ENCODE results near the gene TRIM67. TPM values are rescaled to one million over a fixed set of nuclear protein-coding genes. Genes with fewer than 3 reads are reported as not detected.

TRIM67 gene
- total RNA-seq, 1 experiment from 2014 or later, result 0.08 TPM

DNA sequence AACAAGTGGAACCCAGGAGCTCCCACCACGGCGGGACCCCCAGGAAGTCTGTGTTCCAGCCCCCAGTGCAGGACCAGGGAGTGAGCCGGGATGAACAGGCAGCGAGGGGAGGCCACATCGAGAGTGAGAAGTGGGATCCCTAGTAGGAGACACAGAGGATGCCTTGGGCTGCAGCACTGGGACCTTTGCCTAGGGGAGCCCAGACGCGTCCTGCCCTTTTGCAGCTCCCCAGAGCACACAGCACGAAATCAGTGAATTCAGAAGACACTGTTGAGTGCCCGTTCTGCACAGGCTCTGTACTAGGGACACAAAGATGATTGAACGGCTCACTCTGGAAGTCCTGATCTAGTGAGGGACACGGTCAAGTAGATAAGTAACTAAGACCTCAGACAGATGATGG is 23.5 kb downstream of the TRIM67 start:
- ChIA-PET CTCF (no interaction called here), POLR2A (no interaction called here)
- DNase-seq (ENCODE audit: low read depth, low spot score) (no peak), ATAC-seq (no peak)
- Histone ChIP-seq H3K27me3 (ENCODE audit: control insufficient read depth, insufficient read depth, low read length) (peaks cover 29% of the 10 kb centered on the region), H3K4me1 (ENCODE audit: control insufficient read depth, insufficient read depth, low read length) (no peaks in the 10 kb centered on the region), H3K4me3 (ENCODE audit: low read depth in 2 of 2, low read length in 2 of 2) (no peak overlapping the region), H3K36me3 (ENCODE audit: control insufficient read depth, insufficient read depth, low read length) (no peaks in the 10 kb centered on the region), H3K27ac (ENCODE audit: low read length) (no peak overlapping the region), H3K9me3 (ENCODE audit: control insufficient read depth, insufficient read depth, low read depth, low read length) (no peaks in the 10 kb centered on the region)
- BruUV-seq (replicated peaks), result no TSS peak
- TF ChIP-seq POLR2AphosphoS5 (IDR thresholded peaks at IDR 0.05; ENCODE audit: low read depth, low read length) (no peak), SIN3A (IDR thresholded peaks at IDR 0.05; ENCODE audit: borderline replicate concordance, insufficient read depth, low read depth, low read length) (no peak), TCF7L2 (IDR thresholded peaks at IDR 0.05; ENCODE audit: low read depth, low read length) (no peak)
- TF ChIP-seq, protein P1, sequence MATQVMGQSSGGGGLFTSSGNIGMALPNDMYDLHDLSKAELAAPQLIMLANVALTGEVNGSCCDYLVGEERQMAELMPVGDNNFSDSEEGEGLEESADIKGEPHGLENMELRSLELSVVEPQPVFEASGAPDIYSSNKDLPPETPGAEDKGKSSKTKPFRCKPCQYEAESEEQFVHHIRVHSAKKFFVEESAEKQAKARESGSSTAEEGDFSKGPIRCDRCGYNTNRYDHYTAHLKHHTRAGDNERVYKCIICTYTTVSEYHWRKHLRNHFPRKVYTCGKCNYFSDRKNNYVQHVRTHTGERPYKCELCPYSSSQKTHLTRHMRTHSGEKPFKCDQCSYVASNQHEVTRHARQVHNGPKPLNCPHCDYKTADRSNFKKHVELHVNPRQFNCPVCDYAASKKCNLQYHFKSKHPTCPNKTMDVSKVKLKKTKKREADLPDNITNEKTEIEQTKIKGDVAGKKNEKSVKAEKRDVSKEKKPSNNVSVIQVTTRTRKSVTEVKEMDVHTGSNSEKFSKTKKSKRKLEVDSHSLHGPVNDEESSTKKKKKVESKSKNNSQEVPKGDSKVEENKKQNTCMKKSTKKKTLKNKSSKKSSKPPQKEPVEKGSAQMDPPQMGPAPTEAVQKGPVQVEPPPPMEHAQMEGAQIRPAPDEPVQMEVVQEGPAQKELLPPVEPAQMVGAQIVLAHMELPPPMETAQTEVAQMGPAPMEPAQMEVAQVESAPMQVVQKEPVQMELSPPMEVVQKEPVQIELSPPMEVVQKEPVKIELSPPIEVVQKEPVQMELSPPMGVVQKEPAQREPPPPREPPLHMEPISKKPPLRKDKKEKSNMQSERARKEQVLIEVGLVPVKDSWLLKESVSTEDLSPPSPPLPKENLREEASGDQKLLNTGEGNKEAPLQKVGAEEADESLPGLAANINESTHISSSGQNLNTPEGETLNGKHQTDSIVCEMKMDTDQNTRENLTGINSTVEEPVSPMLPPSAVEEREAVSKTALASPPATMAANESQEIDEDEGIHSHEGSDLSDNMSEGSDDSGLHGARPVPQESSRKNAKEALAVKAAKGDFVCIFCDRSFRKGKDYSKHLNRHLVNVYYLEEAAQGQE (IDR thresholded peaks at IDR 0.05; ENCODE audit: insufficient read depth in 1 of 2, low read depth in 2 of 2, low read length in 1 of 2), result no peak
- TF ChIP-seq, protein P2, sequence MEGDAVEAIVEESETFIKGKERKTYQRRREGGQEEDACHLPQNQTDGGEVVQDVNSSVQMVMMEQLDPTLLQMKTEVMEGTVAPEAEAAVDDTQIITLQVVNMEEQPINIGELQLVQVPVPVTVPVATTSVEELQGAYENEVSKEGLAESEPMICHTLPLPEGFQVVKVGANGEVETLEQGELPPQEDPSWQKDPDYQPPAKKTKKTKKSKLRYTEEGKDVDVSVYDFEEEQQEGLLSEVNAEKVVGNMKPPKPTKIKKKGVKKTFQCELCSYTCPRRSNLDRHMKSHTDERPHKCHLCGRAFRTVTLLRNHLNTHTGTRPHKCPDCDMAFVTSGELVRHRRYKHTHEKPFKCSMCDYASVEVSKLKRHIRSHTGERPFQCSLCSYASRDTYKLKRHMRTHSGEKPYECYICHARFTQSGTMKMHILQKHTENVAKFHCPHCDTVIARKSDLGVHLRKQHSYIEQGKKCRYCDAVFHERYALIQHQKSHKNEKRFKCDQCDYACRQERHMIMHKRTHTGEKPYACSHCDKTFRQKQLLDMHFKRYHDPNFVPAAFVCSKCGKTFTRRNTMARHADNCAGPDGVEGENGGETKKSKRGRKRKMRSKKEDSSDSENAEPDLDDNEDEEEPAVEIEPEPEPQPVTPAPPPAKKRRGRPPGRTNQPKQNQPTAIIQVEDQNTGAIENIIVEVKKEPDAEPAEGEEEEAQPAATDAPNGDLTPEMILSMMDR (IDR thresholded peaks at IDR 0.05), result no peak
- intact Hi-C loops (cut with micrococcal nuclease; ENCODE audit: unreplicated experiment), result no loop called here
- in situ Hi-C loops (cut with HindIII; ENCODE audit: low pct_unique_long_range_greater_than_20kb, low sequenced_read_pairs), result no loop called here

DNA sequence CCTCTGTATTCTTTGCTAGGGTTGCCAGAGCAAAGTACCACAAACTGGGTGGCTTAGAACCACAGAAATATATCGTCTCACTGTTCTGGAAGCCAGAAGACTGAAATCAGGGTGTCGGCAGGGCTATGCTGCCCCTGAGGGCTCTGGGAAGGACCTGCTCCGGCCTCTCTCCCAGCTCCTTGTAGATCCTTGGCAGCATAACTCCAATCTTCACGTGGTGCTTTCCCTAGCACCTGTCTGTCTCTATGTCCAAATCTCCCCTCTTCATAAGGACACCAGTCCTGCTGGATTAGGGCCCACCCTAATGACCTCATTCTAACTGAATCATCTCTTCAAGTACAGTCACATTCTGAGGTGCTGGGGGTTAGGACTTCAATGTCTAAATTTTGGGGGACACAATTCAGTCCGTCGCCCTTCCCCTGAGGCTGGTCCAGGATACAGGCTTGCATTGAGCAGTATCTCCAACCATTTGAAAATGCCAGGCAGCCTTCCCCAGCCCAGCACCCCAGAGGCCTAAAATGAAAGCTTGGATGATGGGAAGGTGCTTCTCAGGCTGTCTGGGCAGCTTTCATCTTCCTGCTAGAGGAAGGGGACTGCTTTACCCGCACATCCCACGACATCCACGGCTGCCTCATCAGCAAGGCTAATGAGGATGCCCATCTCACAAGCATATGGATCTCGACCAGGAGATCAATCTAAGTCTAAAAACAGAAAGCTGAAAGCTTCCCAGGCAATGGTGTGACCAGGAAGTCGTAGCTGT is 24.7 kb downstream of the TRIM67 start:
- no peaks in the 10 kb centered on the region for H3K4me1 ChIP-seq (ENCODE audit: control insufficient read depth, insufficient read depth, low read length)
- H3K27ac ChIP-seq (ENCODE audit: low read length), result no peak overlapping the region
- ATAC-seq (no peak), DNase-seq (ENCODE audit: low read depth, low spot score) (no peak)
- intact Hi-C loops (cut with micrococcal nuclease; ENCODE audit: unreplicated experiment) (no loop called here), in situ Hi-C loops (cut with HindIII; ENCODE audit: low pct_unique_long_range_greater_than_20kb, low sequenced_read_pairs) (no loop called here)
- no peaks in the 10 kb centered on the region for H3K36me3 ChIP-seq (ENCODE audit: control insufficient read depth, insufficient read depth, low read length)
- H3K27me3 ChIP-seq (ENCODE audit: control insufficient read depth, insufficient read depth, low read length), result peaks cover 28% of the 10 kb centered on the region
- TF ChIP-seq, protein P2 (IDR thresholded peaks at IDR 0.05), result no peak
- TF ChIP-seq SIN3A (IDR thresholded peaks at IDR 0.05; ENCODE audit: borderline replicate concordance, insufficient read depth, low read depth, low read length), result no peak
- TF ChIP-seq POLR2AphosphoS5 (IDR thresholded peaks at IDR 0.05; ENCODE audit: low read depth, low read length), result no peak
- no peak for TF ChIP-seq TCF7L2 (IDR thresholded peaks at IDR 0.05; ENCODE audit: low read depth, low read length)
- TF ChIP-seq, protein P1 (IDR thresholded peaks at IDR 0.05; ENCODE audit: insufficient read depth in 1 of 2, low read depth in 2 of 2, low read length in 1 of 2), result no peak
- POLR2A ChIA-PET, result no interaction called here
- CTCF ChIA-PET, result no interaction called here
- BruUV-seq (replicated peaks), result no TSS peak
- H3K9me3 ChIP-seq (ENCODE audit: control insufficient read depth, insufficient read depth, low read depth, low read length), result no peaks in the 10 kb centered on the region
- H3K4me3 ChIP-seq (ENCODE audit: low read depth in 2 of 2, low read length in 2 of 2), result no peak overlapping the region

Measured in Panc1 (cell line).